Stimulated activated CD8-positive, alpha-beta memory T cell treated with anti-CD3 and anti-CD28 coated beads, Interleukin-15, amount 100 ng/mL, for 48 hours (primary cell): Measurements from ENCODE around the gene AGMO.
"Not testable (repeated sequence)": the region's sequence is repeated elsewhere in the genome, so short reads cannot be mapped to it uniquely, and the experiment has no call there.

Experiments
- DNase-seq, 2 donors: peaks; one replicate each; pipeline ENCODE4 v3.0.0-alpha.2; 2020; ENCODE audit warnings: low read depth in 2 of 2

AGMO gene

GRCh38 chr7:15559416-15559928 lies 2.3 kb downstream of the AGMO start:
- DNase-seq: no peak

- no peak for DNase-seq
Observed at GRCh38 chr7:15558756-15559155, 3.1 kb downstream of the AGMO start.

- no peak for DNase-seq
Observed at GRCh38 chr7:15557686-15558085, 4.1 kb downstream of the AGMO start.

DNA sequence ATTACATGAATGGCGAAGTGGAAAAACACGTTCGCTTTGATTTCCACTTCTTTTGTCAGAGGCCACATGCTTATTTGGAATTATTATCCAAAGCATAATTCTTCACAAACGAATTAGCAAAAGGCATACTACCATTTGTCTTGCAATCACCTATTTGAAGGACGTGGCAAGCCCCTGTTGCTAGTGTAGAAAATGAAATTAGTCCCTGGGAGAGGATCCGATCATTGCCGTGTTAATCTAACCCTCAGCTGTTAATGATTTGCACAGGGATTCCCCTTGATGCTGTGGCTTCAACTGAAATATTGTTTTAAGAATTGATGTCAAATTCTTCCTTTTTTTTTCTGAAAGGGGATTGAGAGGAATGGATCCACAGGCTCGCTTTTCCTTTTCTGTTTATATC lies 4.6 kb downstream of the AGMO start:
- DNase-seq: no peak

DNA sequence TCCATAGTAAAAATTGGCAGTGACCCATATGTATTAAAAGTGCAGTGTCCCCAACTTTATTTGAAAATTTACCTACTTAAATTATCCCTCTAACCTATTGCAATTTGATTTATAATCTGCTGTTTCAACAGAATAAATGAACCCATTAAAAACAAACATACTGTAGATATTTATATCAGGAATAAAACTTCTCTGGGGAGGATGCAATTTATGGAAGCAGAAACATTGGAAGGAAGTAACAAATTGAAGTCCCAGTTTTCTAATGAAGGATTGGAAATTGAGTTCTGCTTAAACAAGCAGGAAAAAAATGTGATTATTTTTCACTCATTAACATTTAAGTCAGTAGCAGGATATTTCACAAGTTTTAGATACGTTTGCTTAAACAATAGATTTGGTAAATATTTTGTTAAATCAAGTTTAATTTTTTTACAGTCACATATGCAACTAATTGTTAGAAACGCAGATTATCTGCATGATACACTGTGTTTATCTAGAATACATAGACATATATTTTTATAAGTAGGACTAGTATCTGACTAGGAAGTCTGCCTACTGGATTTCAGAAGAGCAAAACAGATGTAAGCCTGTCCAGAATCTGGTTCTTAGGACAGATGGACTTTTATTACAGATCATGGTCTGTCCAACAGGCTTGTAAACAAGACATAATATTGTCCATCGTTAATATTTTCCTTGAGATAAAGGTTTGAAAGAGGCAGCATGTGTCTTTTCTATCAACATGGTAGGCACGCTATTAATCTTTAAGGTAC lies 5.3 kb downstream of the AGMO start:
- no peak for DNase-seq

- no peak for DNase-seq
Observed at GRCh38 chr7:15555381-15555859, 6.4 kb downstream of the AGMO start.

- no peak for DNase-seq
Observed at GRCh38 chr7:15554744-15555143, 7.1 kb downstream of the AGMO start.

DNA sequence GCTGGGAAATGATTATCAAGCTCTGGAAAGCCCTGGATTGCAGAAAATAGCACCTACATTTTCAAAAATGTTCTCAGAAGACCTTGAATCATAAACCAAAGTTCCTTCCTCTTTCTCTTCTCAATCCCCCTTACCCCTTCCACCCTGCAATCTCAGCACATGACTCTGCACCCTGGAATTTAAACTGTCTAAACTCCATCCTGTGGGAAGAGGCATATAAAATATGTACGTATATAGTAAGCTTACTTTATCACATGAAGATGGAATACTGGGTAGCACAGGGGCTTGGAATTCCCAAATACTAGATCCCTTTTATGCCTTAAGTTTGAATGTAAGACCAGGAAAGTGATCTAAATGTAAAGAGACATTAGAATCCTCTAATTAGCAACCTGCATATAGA lies 7.7 kb downstream of the AGMO start:
- DNase-seq: no peak

DNA sequence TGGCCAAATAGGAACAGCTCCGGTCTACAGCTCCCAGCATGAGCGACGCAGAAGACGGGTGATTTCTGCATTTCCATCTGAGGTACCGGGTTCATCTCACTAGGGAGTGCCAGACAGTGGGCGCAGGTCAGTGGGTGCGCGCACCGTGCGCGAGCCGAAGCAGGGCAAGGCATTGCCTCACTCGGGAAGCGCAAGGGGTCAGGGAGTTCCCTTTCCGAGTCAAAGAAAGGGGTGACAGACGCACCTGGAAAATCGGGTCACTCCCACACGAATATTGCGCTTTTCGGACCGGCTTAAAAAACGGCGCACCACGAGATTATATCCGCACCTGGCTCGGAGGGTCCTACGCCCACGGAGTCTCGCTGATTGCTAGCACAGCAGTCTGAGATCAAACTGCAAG lies 14.5 kb downstream of the AGMO start:
- not testable (repeated sequence) for DNase-seq

DNA sequence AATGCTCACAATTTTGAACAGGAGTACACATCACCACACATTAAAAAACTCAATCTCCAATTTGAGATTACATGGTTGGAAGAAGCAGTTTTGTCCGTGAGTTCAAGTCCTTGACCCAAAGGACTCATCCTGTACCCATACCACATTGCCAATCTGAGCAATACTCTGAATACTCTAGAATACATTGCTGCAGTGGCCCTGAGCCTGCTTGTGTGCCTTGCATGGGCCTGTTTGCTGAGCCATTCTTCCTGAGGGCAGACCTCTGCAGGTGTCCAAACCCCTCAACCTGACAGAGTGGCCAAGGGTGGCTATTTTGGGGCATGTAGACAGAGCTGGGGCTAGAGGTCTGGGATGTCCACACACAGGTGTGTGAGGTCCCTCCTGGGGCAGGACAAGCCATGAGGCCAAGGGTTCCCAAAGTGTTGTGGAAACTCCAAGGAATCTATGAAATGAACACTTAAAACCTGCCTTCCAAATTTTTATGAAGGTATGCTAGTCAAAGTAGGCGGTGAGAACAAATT lies 15.5 kb downstream of the AGMO start:
- DNase-seq: no peak

DNA sequence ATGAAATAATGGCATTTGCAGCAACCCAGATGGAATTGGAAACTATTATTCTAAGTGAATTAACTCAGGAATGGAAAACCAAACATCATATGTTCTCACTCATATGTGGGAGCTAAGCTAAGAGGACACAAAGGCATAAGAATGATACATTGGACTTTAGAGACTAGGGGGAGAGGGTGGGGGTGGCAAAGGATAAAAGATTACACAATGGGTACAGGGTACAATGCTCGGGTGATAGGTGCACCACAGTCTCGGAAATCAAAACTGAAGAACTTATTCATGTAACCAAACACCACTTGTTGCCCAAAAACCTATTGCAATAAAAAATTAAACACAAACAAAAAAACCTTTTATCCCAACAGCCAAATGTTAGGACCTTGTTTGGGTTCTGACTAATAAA lies 17.8 kb downstream of the AGMO start:
- DNase-seq: no peak

GRCh38 chr7:15543256-15543655 lies 18.6 kb downstream of the AGMO start:
- DNase-seq: no peak

- DNase-seq: no peak
Observed at GRCh38 chr7:15527648-15528047, 34.2 kb downstream of the AGMO start.

DNA sequence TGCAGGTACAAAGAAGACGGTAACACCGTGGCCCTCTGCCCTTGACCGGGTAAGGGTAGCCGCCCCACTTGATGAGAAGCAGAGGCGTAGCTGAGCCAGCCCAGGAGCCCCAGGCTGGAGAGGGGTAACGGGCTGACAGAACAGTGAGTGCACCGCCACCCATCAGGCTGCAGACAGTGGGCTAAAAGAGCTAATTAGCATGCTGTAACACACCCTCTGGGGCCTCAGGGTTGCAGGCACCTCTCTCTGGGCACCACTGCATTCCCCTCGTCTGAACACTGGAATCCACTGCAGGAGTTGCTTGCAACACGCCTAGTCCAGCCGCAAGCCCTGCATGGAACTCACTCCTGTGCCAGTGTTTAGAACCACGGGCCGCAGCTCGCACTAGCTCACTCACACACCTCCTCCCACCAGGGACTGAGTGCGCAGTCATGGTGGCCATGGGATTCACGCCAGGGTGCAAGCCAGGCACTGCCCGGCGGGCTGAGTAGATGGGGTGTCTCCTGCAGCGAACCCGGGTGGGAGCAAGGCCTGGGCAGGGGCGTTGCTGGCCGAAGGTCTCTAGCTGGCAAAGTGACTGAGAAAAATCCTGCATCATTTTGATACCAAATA lies 36.1 kb downstream of the AGMO start:
- no peak for DNase-seq

- DNase-seq: no peak
Observed at GRCh38 chr7:15524077-15524476, 37.7 kb downstream of the AGMO start.

DNA sequence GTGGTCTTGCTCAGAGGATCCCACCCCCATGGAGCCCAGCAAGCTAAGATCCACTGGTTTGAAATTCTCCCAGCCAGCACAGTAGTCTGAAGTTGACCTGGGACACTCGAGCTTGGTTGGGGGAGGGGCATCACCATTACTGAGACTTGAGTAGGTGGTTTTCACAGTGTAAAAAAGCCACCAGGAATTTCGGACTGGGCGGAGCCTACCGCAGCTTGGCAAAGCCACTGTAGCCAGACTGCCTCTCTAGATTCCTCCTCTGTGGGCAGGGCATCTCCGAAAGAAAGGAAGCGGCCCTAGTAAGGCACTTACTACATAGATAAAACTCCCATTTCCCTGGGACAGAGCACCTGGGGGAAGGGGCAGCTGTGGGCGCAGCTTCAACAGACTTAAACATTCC lies 44.0 kb downstream of the AGMO start:
- DNase-seq: not testable (repeated sequence)

DNA sequence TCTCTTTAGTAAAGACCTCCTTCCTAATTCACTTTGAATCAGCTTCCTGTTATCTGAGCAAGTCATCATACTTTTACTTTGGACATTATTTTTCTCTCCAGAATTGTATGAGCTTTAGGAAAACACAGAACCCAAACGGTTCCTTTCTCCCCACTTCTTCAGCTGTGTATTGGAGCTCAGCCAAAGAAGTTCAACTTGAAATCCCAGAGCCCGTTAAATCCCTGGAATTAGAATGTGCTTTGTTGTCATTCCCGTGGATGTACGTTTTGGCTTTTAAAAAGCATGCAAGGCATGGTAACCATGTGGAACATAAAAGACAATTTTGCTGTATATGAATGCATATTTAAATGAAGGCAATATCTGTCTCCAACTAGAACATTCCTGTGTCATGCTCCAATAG lies 46.6 kb downstream of the AGMO start:
- DNase-seq: no peak

- no peak for DNase-seq
Observed at GRCh38 chr7:15508258-15508657, 53.6 kb downstream of the AGMO start.

GRCh38 chr7:15507708-15508107 lies 54.1 kb downstream of the AGMO start:
- DNase-seq: no peak

DNA sequence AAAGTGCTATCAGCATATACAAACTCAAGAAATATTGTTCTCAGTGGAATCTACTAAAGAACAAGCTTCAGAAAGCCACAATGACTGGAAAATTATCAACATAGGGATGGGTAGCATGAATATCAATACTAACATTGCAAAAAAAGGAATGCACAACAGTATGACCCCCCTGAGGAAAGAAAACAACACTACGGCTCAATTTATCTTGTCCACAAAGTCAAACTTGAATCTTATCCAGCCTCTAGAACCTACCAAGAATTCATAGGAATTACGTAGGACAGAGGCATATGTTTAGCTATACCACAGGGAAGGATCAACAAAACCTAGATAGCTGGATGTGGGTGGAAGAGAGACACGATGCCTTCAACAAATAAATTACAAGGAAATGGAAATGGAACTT lies 54.6 kb downstream of the AGMO start:
- no peak for DNase-seq

DNA sequence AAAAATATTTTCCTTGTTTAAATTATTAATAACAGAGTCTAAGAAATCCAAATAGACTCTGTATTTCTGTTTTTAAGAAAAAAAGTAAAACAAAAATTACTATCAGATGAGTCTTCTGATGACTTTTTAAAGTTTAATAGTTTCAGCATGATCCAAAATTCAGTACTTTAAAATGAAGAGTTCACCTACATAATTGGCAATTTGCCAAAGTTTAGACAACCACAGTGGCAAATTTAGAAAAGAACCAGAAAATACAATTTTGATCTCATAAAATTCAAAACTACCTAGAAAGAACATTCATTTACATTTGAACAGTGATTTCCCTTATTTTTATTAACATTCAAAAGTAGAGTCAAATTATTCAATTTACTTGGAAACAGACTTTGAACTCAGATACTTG lies 56.1 kb downstream of the AGMO start:
- DNase-seq: no peak

DNA sequence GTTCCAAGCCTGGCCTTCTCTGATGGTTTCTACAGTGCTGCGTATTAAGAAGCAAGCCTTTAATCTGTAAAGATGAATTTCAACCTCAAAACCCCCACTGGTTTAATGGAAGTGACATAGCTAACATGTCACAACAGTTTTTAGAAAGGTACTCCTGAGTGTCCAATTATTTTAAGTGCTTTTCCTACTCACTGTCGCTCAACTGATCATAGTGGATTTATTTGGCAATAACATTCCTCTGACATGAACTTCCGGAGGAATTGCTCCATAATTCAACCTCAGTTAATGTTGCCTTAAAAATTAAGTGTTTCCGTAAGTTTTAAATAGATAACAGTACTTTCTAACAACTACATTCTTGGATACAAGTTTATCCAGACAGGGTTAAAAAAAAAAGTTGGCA lies 57.5 kb downstream of the AGMO start:
- no peak for DNase-seq
